GM12873 (cell line): ENCODE measurements around the gene ZNF292.

Experiments used
- CTCF ChIP-seq: IDR thresholded peaks from 2 replicates; pipeline ENCODE4 v1.5.1; 2012; ENCODE audit warnings: low read depth, mild to moderate bottlenecking, moderate library complexity, low read length, control low read depth; ENCODE audit not compliant: insufficient read depth; ENCODE audit errors: missing control alignments

The ZNF292 gene

GRCh38 chr6:87281426-87281825 lies 126.1 kb downstream of the ZNF292 start:
- TF ChIP-seq CTCF: no peak

GRCh38 chr6:87282743-87283142 lies 127.4 kb downstream of the ZNF292 start:
- TF ChIP-seq CTCF: no peak

GRCh38 chr6:87283461-87283860 lies 128.1 kb downstream of the ZNF292 start:
- TF ChIP-seq CTCF: no peak

GRCh38 chr6:87287251-87287650 lies 131.9 kb downstream of the ZNF292 start:
- no peak for TF ChIP-seq CTCF

- no peak for TF ChIP-seq CTCF
Measured at GRCh38 chr6:87289571-87289970, 134.2 kb downstream of the ZNF292 start.

GRCh38 chr6:87291883-87292282 lies 136.5 kb downstream of the ZNF292 start:
- TF ChIP-seq CTCF: no peak

GRCh38 chr6:87293526-87293925 lies 138.2 kb downstream of the ZNF292 start:
- no peak for TF ChIP-seq CTCF
